Ishikawa (cell line): ENCODE data around the gene GALNT2.

ENCODE experiments used
- CEBPB ChIP-seq: IDR thresholded peaks from 2 replicates; pipeline ENCODE4 v1.6.1; 2012
- CREB1 ChIP-seq: IDR thresholded peaks from 2 replicates; pipeline ENCODE4 v1.6.1; 2012; ENCODE audit warnings: low read depth
- EGR1 ChIP-seq: IDR thresholded peaks from 2 replicates; pipeline ENCODE4 v1.6.1; 2012
- EP300 ChIP-seq: IDR thresholded peaks from 2 replicates; pipeline ENCODE4 v1.6.1; 2012; ENCODE audit warnings: borderline replicate concordance
- FOXM1 ChIP-seq: IDR thresholded peaks from 2 replicates; pipeline ENCODE4 v1.6.1; 2012; ENCODE audit warnings: low read depth, borderline replicate concordance
- MAX ChIP-seq: IDR thresholded peaks from 2 replicates; pipeline ENCODE4 v1.6.1; 2012
- NFIC ChIP-seq: IDR thresholded peaks from 2 replicates; pipeline ENCODE4 v1.6.1; 2012
- RAD21 ChIP-seq: IDR thresholded peaks from 2 replicates; pipeline ENCODE4 v1.6.1; 2012; ENCODE audit warnings: low read depth
- TAF1 ChIP-seq: IDR thresholded peaks from 2 replicates; pipeline ENCODE4 v1.6.1; 2012; ENCODE audit warnings: low read depth, mild to moderate bottlenecking
- TCF12 ChIP-seq: IDR thresholded peaks from 2 replicates; pipeline ENCODE4 v1.6.1; 2012; ENCODE audit warnings: low read depth
- TEAD4 ChIP-seq: IDR thresholded peaks from 2 replicates; pipeline ENCODE4 v1.6.1; 2012
- YY1 ChIP-seq: IDR thresholded peaks from 2 replicates; pipeline ENCODE4 v1.6.1; 2012; ENCODE audit warnings: low read depth
- ZBTB7A ChIP-seq: IDR thresholded peaks from 2 replicates; pipeline ENCODE4 v1.6.1; 2012; ENCODE audit warnings: low read depth
- TF ChIP-seq, protein P1 (sequence below): IDR thresholded peaks from 2 replicates; pipeline ENCODE4 v1.6.1; 2012
- TF ChIP-seq, protein P2 (sequence below): IDR thresholded peaks from 2 replicates; pipeline ENCODE4 v1.6.1; 2012; ENCODE audit warnings: low read depth, mild to moderate bottlenecking

The GALNT2 gene

GRCh38 chr1:230143534-230143933, 76.5 kb downstream of the GALNT2 start:
- TF ChIP-seq NFIC (no peak), CREB1 (no peak), TAF1 (no peak), RAD21 (no peak), YY1 (no peak), FOXM1 (no peak), CEBPB (no peak), MAX (no peak), TEAD4 (no peak), ZBTB7A (no peak), EGR1 (no peak), TCF12 (no peak), EP300 (no peak)
- TF ChIP-seq, protein P1, sequence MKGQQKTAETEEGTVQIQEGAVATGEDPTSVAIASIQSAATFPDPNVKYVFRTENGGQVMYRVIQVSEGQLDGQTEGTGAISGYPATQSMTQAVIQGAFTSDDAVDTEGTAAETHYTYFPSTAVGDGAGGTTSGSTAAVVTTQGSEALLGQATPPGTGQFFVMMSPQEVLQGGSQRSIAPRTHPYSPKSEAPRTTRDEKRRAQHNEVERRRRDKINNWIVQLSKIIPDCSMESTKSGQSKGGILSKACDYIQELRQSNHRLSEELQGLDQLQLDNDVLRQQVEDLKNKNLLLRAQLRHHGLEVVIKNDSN: no peak
- TF ChIP-seq, protein P2, sequence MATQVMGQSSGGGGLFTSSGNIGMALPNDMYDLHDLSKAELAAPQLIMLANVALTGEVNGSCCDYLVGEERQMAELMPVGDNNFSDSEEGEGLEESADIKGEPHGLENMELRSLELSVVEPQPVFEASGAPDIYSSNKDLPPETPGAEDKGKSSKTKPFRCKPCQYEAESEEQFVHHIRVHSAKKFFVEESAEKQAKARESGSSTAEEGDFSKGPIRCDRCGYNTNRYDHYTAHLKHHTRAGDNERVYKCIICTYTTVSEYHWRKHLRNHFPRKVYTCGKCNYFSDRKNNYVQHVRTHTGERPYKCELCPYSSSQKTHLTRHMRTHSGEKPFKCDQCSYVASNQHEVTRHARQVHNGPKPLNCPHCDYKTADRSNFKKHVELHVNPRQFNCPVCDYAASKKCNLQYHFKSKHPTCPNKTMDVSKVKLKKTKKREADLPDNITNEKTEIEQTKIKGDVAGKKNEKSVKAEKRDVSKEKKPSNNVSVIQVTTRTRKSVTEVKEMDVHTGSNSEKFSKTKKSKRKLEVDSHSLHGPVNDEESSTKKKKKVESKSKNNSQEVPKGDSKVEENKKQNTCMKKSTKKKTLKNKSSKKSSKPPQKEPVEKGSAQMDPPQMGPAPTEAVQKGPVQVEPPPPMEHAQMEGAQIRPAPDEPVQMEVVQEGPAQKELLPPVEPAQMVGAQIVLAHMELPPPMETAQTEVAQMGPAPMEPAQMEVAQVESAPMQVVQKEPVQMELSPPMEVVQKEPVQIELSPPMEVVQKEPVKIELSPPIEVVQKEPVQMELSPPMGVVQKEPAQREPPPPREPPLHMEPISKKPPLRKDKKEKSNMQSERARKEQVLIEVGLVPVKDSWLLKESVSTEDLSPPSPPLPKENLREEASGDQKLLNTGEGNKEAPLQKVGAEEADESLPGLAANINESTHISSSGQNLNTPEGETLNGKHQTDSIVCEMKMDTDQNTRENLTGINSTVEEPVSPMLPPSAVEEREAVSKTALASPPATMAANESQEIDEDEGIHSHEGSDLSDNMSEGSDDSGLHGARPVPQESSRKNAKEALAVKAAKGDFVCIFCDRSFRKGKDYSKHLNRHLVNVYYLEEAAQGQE: no peak

- TF ChIP-seq EP300 (no peak), MAX (no peak), YY1 (no peak), TEAD4 (no peak), NFIC (no peak), EGR1 (no peak), TCF12 (no peak), FOXM1 (no peak), RAD21 (no peak), ZBTB7A (no peak), TAF1 (no peak)
- TF ChIP-seq, protein P1: no peak
Observed at GRCh38 chr1:230144010-230144614, 77.1 kb downstream of the GALNT2 start.

- TF ChIP-seq MAX (no peak), TAF1 (no peak), ZBTB7A (no peak), CREB1 (no peak), RAD21 (no peak), NFIC (no peak), CEBPB (no peak), TEAD4 (no peak), EP300 (no peak), EGR1 (no peak), YY1 (no peak), FOXM1 (no peak), TCF12 (no peak)
- TF ChIP-seq, protein P2: no peak
- TF ChIP-seq, protein P1: no peak
Observed at GRCh38 chr1:230144758-230145504, 77.9 kb downstream of the GALNT2 start.

- TF ChIP-seq NFIC (peak; percentile 64), TEAD4 (no peak)
Observed at GRCh38 chr1:230145505-230145899, 78.5 kb downstream of the GALNT2 start.

DNA sequence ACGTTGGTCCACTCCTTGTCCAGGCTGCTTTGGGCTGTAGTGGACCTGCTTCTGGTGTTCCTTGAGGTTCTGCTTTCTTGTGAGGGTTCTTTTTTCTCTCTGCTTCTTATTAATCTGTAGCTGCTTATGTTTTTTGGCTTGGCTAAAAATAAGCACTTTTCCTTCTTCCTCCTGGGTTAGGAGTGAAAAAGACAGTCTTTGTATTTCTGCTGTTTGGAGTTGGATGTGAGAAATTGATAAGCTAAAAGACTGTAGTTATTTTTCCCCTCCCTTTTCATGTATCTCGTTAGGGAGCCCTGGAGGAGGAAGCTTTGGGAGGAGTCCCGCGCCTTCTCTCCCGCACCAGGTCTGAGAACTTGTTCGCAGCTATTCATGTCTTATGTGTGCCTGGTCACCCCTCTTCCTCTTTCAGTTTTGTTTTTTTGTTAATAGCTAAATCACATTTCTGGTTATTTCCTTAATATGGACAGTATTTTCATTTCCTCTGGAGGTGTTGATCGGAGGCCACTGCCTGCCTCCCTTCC, 79.0 kb downstream of the GALNT2 start:
- TF ChIP-seq EP300: no peak
- TF ChIP-seq NFIC: no peak
- no peak for TF ChIP-seq TAF1
